Upper lobe of left lung (tissue), 6 donors: ENCODE measurements around the gene CNDP1. TPM values are rescaled to one million over a fixed set of nuclear protein-coding genes. Genes with fewer than 3 reads are reported as not detected.

ENCODE experiments used
- ATAC-seq, 2 donors: fragments of 200-7000 bp; cut with Tn5 transposase; one replicate each; pipeline ENCODE4 v1.9.1; 2022; ENCODE audit warnings: mild to moderate bottlenecking in 2 of 2, moderate library complexity in 2 of 2; ENCODE audit not compliant: low FRiP score in 2 of 2
- DNase-seq, 2 donors: peaks; one replicate each; pipeline ENCODE4 v3.0.0-alpha.2; 2019 to 2020
- H3K27ac ChIP-seq, 4 donors: fragments of 200-600 bp; sonication (generic); one replicate each; pipeline ENCODE4 v1.5.1; 2016 to 2019
- H3K27me3 ChIP-seq, 4 donors: fragments of 200-600 bp; sonication (generic); one replicate each; pipeline ENCODE4 v1.5.1; 2017 to 2019
- H3K36me3 ChIP-seq, 4 donors: fragments of 200-600 bp; sonication (generic); one replicate each; pipeline ENCODE4 v1.5.1; 2016 to 2019
- H3K4me1 ChIP-seq, 4 donors: fragments of 200-600 bp; sonication (generic); one replicate each; pipeline ENCODE4 v1.5.1; 2018 to 2019
- H3K4me3 ChIP-seq, 4 donors: fragments of 200-600 bp; sonication (generic); one replicate each; pipeline ENCODE4 v1.5.1; 2017 to 2019; ENCODE audit warnings: mild to moderate bottlenecking in 2 of 4, moderate library complexity in 1 of 4
- H3K9me3 ChIP-seq, 4 donors: fragments of 200-600 bp; sonication (generic); one replicate each; pipeline ENCODE4 v1.5.1; 2018 to 2019
- EP300 ChIP-seq, 4 donors: sonication (generic); formaldehyde crosslinking; IDR thresholded peaks; one replicate each; pipeline ENCODE4 v1.5.1; 2017; ENCODE audit warnings: antibody characterized with exemption in 4 of 4, control low read depth in 2 of 4
- POLR2A ChIP-seq, 4 donors: fragments of 450-650 bp; IDR thresholded peaks; one replicate each; pipeline ENCODE4 v1.5.1; 2016 to 2017; ENCODE audit warnings: antibody characterized with exemption in 4 of 4, mild to moderate bottlenecking in 2 of 4
- POLR2AphosphoS5 ChIP-seq, 2 donors: sonication (generic); formaldehyde crosslinking; IDR thresholded peaks; one replicate each; pipeline ENCODE4 v1.5.1; 2017; ENCODE audit warnings: antibody characterized with exemption in 2 of 2
- WGBS, 2 donors: methylation state at CpG; one replicate each; pipeline ENCODE4 v1.1.5; 2017 to 2018; 5-methylcytosine and 5-hydroxymethylcytosine counted together
- total RNA-seq, 6 donors: library from RNA; depleted of rRNA in 4 of 6; stranded (reverse); fragments of >200 nt in 4 of 6; gene quantifications; one replicate each; pipeline versions ENCODE4 v1.1.0 to v1.2.1, GENCODE V29; 2016 to 2021
- TF ChIP-seq, protein P1 (sequence below), 6 experiments: fragments of 450-650 bp in 4 of 6; fragments of 200-600 bp in 2 of 6; sonication (generic) in 2 of 6; IDR thresholded peaks; one replicate each; pipeline ENCODE4 v1.5.1; 2016 to 2019; ENCODE audit warnings: antibody characterized with exemption in 6 of 6
- donor health status: DM: no; HTN: no; CAD: no; lungs with moderate emphysema.
- donor health status: DM: no; HTN: yes; CAD: no; lungs with severe emphysema.

CNDP1 gene
- total RNA-seq, 6 donors from 2014 or later = not detected

DNA sequence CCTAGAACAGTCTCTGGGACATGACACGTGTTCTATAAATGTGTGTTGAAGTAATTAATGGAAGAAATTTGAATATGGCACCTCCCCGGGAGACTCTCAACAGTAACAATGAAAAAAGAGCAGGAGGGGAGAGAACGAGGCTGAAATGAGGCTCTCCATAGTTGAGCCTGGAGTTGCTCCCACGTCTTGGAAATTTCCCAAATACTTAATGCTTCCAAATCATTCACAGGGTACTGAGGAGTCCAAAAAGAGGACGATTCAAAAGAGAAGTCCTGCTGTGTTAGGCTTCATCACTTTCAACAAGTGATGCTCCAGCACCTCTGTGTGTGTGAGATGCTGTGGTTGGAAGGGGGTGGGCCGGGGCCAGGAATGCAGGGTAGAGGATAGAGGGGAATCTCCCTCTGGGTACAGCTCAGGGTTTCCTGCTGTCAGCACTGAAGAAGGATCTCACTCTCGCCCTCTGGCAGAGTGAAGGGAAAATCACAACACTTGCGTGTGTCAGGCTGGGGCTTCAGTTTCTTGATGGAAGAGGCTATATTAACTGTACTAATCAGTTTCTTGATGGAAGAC, 45.3 kb downstream of the CNDP1 start:
- no peaks in the 10 kb centered on the region for H3K9me3 ChIP-seq
- no peaks in the 10 kb centered on the region for H3K36me3 ChIP-seq
- WGBS, 2 donors = 44 to 51% methylated on average over 8 of the region's 8 CpGs
- H3K27ac ChIP-seq = no peak overlapping the region
- H3K4me3 ChIP-seq = no peak overlapping the region
- H3K4me1 ChIP-seq = peaks cover 0 to 9% (median 3%) of the 10 kb centered on the region in 4 donors
- no peaks in the 10 kb centered on the region for H3K27me3 ChIP-seq
- no peak for DNase-seq
- no peak for ATAC-seq
- TF ChIP-seq POLR2AphosphoS5 (IDR thresholded peaks at IDR 0.05) (no peak), POLR2A (IDR thresholded peaks at IDR 0.05) (no peak), EP300 (IDR thresholded peaks at IDR 0.05) (no peak)
- TF ChIP-seq, protein P1, sequence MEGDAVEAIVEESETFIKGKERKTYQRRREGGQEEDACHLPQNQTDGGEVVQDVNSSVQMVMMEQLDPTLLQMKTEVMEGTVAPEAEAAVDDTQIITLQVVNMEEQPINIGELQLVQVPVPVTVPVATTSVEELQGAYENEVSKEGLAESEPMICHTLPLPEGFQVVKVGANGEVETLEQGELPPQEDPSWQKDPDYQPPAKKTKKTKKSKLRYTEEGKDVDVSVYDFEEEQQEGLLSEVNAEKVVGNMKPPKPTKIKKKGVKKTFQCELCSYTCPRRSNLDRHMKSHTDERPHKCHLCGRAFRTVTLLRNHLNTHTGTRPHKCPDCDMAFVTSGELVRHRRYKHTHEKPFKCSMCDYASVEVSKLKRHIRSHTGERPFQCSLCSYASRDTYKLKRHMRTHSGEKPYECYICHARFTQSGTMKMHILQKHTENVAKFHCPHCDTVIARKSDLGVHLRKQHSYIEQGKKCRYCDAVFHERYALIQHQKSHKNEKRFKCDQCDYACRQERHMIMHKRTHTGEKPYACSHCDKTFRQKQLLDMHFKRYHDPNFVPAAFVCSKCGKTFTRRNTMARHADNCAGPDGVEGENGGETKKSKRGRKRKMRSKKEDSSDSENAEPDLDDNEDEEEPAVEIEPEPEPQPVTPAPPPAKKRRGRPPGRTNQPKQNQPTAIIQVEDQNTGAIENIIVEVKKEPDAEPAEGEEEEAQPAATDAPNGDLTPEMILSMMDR (IDR thresholded peaks at IDR 0.05) = no peak

DNA sequence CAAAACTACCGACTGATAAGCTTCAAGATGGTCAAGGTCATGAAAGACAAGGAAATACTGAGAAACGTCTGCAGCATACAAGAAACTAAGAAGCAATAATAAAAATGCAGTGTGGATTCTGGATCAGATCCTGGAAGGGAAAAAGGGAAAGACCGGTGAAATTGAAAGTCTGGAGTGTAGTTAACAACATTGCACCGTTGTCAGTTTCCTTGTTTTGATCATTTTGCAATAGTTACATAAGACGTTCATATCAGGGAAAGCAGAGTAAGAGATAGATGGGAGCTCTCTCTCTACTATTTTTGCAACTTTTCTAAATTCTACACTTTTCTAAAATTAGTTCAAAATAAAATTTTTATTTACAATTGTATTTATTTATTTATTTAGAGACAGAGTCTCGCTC, 48.3 kb downstream of the CNDP1 start:
- DNase-seq (no peak), ATAC-seq (no peak)
- WGBS, 2 donors = 41 to 45% methylated on average over 6 of the region's 6 CpGs
- no peak overlapping the region for H3K4me3 ChIP-seq
- TF ChIP-seq POLR2A (IDR thresholded peaks at IDR 0.05) (no peak), EP300 (IDR thresholded peaks at IDR 0.05) (no peak), POLR2AphosphoS5 (IDR thresholded peaks at IDR 0.05) (no peak)
- TF ChIP-seq, protein P1 (IDR thresholded peaks at IDR 0.05) = no peak
- H3K9me3 ChIP-seq = no peaks in the 10 kb centered on the region
- H3K27me3 ChIP-seq = no peaks in the 10 kb centered on the region
- peaks cover 0 to 9% (median 3%) of the 10 kb centered on the region in 4 donors for H3K4me1 ChIP-seq
- H3K36me3 ChIP-seq = no peaks in the 10 kb centered on the region
- H3K27ac ChIP-seq = no peak overlapping the region

DNA sequence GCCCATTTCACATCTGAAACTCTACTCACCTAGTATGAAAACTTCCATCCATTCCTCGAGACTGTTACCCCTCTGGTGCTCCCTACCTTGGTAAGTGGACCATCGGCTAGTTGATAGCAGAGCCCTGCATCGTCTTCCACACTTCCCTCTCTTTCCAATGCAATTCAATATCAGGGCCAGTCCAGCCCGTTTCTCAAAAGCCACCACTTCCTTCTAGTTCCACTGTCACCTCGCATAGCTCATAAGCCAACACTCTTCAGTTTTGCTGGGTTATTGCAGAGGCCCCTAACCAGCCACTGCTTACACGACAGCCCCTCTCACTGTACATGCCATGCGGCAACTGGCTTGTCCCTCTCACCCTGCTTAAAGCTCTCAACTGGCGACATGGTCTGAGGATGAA, 53.1 kb downstream of the CNDP1 start:
- TF ChIP-seq POLR2A (IDR thresholded peaks at IDR 0.05) (no peak), EP300 (IDR thresholded peaks at IDR 0.05) (no peak), POLR2AphosphoS5 (IDR thresholded peaks at IDR 0.05) (no peak)
- TF ChIP-seq, protein P1 (IDR thresholded peaks at IDR 0.05) = no peak
- Histone ChIP-seq H3K36me3 (no peaks in the 10 kb centered on the region), H3K27me3 (no peaks in the 10 kb centered on the region), H3K4me1 (peaks cover 0 to 6% (median 3%) of the 10 kb centered on the region in 4 donors), H3K27ac (no peak overlapping the region), H3K9me3 (no peaks in the 10 kb centered on the region), H3K4me3 (no peak overlapping the region)
- ATAC-seq = peak in 1 of 2 donors; percentile 20
- DNase-seq = no peak
- WGBS, 2 donors = 56 to 78% methylated on average over 8 of the region's 8 CpGs

DNA sequence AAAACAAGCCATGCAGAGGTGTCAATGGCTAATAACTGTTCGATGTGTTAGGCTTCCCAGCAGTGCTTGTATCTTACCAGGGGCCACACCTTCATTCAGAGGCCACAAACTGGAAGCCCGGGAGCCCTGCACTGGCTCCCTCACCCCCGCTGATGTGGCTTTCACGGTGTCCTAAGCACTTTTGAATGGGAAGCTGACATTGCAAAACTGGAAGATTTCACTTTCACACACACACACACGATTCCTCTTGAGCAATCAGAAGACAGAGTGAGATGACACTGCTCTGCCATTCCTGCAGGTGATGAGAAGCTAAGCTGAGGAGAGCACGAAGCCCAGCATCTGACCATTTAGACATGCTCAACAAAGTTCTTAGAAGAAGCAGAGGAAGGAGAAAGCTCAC, 54.7 kb downstream of the CNDP1 start:
- peak overlapping the region in 2 of 4 donors; percentile 53 to 72 for H3K27ac ChIP-seq
- H3K4me1 ChIP-seq = peaks cover 0 to 6% (median 3%) of the 10 kb centered on the region in 4 donors
- no peak overlapping the region for H3K4me3 ChIP-seq
- H3K27me3 ChIP-seq = no peaks in the 10 kb centered on the region
- WGBS, 2 donors = 48 to 63% methylated on average over 3 to 6 of the region's 6 CpGs
- DNase-seq (peak in 1 of 2 donors; percentile 53), ATAC-seq (peak in 1 of 2 donors; percentile 80)
- no peaks in the 10 kb centered on the region for H3K9me3 ChIP-seq
- TF ChIP-seq POLR2A (IDR thresholded peaks at IDR 0.05) (no peak), EP300 (IDR thresholded peaks at IDR 0.05) (no peak)
- H3K36me3 ChIP-seq = peaks cover 0 to 10% (median 0%) of the 10 kb centered on the region in 4 donors

DNA sequence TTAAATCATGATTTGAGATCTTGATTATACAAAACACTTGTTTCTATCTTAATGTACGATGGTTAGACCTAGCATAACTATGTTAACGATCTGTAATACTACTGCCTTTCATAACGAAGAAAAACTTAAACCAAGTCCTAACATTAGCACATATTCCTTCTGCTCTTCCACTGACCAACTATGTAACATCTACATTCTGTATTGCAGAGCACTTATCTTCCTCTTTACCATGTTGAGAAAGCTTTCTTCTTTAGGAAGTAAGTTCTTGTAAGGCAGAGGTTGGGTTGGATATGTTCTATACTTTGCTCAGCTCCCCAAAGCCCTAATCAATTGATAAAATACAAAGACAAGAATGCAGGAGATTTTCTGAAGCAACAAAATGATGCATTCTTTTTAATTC, 55.5 kb downstream of the CNDP1 start:
- H3K27ac ChIP-seq = peak overlapping the region in 2 of 4 donors; percentile 53 to 72

More for the DNA sequence above, 55.5 kb downstream of the CNDP1 start:
- Histone ChIP-seq H3K36me3 (peaks cover 0 to 10% (median 0%) of the 10 kb centered on the region in 4 donors), H3K4me3 (no peak overlapping the region), H3K27me3 (no peaks in the 10 kb centered on the region), H3K4me1 (peaks cover 3 to 12% (median 4%) of the 10 kb centered on the region in 4 donors), H3K9me3 (no peaks in the 10 kb centered on the region)
- DNase-seq (no peak), ATAC-seq (peak in 1 of 2 donors; percentile 77)
- WGBS, 2 donors = 59 to 72% methylated on average over 3 of the region's 3 CpGs
- TF ChIP-seq EP300 (IDR thresholded peaks at IDR 0.05) (no peak), POLR2A (IDR thresholded peaks at IDR 0.05) (no peak), POLR2AphosphoS5 (IDR thresholded peaks at IDR 0.05) (no peak)
- TF ChIP-seq, protein P1 (IDR thresholded peaks at IDR 0.05) = no peak
